HL-60/S4 (cell line): ENCODE data around the gene KIRREL3.

ENCODE experiments used
- in situ Hi-C: fragments of 300-500 bp; cut with MboI; formaldehyde crosslinking; loops from 2 replicates; pipeline ENCODE4 v1.14.3; 2022; ENCODE audit warnings: low sequenced_read_pairs

Gene KIRREL3

GRCh38 chr11:126419801-126420697 lies 580.5 kb downstream of the KIRREL3 start:
- in situ Hi-C loops = no loop called here

GRCh38 chr11:126418887-126419286 lies 581.7 kb downstream of the KIRREL3 start:
- in situ Hi-C loops = no loop called here

GRCh38 chr11:126417091-126417862 lies 583.3 kb downstream of the KIRREL3 start:
- in situ Hi-C loops = no loop called here

DNA sequence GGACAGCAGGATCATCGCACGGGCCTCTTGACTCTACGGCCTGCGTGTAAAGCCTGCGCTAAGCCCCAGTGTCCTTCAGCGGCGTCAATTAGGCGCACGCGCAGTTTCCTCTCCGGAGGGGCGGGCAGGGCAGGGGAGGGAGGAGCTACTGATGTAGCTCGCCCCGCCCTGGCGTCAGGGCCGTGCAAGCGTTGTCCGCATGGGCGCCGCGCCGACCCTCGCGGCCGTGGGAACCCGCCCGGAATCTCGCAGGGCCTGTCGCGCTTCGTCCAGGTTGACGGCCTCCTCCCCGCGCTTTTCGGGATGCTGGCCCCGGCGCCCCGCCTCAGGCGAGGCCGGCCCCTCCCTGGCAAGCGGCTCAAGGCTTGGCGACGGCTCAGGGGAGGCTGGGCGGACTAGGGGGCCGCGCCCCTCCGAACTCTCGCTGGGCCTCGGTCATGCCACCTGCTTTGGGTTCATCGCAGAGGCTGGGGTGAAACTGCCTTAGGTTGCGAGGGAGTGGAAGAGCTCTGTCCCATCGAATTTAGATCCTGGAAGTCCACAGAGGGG lies 584.0 kb downstream of the KIRREL3 start:
- in situ Hi-C loops = no loop called here

DNA sequence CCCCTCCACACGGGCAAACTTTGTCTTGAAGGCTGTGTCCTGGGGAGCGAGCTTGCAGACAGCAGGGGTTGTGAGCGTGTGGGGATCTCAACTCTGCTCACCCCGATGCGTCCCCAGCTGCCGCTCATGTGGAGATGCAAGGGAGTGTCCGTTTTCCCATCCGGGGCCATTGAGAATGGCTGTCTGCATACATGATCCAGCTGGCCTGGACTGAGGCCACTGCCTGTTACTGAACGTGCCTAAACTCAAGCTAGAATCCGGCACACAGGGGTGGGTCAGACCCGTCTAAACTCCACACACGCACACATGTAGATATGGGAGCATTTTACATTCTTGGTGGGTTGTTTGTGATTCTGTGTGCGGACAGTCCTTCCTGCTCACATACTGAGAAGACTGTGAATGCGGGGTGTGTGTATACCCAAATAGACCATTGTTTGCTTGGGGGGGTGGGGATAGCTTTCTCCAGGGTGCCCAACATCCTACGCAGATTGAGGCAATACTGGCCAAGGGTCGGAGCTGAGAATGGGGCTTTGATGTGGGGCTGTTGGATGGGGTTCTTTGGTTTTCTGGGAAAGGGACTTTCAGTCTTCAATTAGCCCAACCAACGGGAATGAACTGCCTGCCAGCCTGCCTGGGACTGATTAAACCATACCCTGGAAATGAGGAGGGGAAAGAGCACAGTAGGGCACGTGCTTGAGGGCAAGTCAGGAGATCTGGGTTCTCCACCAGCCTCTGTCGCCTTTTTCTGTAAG lies 584.7 kb downstream of the KIRREL3 start:
- in situ Hi-C loops = no loop called here

DNA sequence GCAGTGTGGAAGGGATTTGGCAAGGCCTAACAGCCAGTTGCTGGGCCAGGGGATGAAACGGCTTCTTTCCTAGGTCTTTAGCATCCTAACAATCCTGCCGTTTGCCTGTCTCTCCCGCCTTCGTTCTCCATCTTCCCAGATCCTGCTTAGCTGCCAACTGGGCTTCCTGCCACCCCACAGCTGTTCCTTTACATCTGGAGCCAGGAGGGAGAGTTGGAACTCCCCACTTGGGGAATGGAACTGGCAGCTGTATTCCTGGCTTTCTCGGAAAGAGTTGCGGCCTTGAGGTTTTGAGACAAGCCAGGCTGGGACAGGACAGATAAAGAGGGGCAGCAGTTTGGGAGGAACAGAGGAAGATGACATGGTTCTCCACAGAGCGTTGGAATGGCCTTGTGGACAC lies 585.4 kb downstream of the KIRREL3 start:
- in situ Hi-C loops = no loop called here

DNA sequence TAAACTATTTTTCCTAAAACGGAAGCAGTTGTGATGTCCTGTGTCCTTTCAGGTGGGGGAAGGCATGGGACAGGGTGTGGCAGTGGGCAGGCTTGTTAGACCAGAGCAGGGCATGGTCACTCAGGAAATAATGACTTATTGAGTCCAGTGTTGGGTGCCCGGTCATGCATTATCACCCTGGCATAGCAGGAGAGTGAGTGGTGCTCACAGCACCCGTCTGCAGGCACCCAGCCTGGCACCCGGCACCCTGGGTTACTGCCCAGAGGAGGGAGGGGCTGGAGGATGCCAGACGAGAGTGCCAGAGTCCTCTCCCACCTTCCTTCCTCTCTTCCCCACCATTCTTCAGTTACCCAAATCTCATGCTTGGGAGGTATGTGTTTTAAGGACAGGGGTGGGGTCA lies 586.0 kb downstream of the KIRREL3 start:
- in situ Hi-C loops = no loop called here

DNA sequence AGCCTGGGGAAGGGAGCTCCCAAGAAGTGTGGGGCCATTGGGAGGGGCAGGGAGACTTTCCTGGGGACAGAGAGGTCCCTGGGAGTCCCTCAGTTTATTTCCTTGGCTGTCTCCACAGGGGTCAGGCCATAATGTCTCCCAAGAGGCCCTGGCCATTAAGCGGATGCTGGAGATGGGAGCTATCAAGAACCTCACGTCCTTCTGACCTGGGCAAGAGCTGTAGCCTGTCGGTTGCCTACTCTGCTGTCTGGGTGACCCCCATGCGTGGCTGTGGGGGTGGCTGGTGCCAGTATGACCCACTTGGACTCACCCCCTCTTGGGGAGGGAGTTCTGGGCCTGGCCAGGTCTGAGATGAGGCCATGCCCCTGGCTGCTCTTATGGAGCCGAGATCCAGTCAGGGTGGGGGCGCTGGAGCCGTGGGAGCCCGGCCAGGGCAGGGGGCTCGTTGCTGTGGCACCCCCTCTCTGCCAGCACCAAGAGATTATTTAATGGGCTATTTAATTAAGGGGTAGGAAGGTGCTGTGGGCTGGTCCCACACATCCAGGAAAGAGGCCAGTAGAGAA lies 586.6 kb downstream of the KIRREL3 start:
- in situ Hi-C loops = no loop called here

GRCh38 chr11:126413426-126413825 lies 587.1 kb downstream of the KIRREL3 start:
- in situ Hi-C loops = no loop called here

- in situ Hi-C loops = no loop called here
Observed at GRCh38 chr11:126411971-126412381, 588.6 kb downstream of the KIRREL3 start.

- in situ Hi-C loops = no loop called here
Observed at GRCh38 chr11:126410649-126411048, 589.9 kb downstream of the KIRREL3 start.

DNA sequence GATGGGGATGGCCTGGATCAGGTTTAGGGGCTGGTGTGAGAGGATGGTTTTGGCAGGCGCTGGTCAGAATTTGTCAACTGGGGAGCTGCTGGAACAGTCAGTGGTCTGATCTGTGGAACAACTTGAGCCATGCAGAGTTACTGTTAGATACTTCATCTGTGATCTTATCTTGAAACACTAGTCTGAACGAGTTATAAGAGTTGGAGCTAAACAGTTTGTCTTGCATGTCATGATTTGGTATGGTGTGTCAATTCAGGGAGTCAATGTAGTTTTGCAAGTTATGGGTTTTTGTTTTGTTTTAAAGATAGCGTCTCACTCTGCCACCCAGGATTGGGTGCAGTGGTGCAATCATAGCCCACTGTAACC lies 591.0 kb downstream of the KIRREL3 start:
- in situ Hi-C loops = no loop called here

DNA sequence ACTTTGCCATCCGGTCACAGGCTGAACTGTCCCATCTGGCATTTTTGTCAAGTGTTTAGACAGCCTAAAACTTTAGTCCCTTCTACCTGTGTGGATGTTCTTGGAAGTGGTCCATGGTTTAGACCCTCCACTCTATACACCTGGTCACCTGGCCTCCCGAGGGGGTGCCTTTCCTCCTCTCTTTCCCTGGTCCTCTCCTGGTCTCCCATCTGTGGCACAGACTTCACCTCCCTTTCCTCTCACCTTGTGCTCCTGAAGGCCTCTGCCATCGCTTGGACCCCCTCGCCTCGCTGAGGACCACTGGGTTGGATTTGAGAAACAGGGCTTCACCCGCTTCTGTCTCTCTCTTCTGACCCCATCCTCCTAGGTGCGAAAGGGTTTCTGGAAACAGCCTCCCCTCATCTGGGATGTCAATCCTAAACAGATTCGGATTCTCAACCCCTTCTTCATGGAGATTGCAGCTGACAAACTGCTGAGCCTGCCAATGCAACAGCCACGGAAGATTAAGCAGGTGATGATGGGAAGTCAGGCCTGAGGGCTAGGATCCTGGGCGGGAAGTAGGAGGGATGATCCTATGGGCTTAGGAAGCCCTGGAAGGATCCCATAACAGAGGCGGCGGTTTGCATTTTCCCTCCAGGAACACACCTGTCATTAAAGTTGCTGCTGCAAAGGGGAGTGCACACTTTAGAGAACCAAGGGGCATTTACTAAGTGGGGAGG lies 591.5 kb downstream of the KIRREL3 start:
- in situ Hi-C loops = no loop called here

DNA sequence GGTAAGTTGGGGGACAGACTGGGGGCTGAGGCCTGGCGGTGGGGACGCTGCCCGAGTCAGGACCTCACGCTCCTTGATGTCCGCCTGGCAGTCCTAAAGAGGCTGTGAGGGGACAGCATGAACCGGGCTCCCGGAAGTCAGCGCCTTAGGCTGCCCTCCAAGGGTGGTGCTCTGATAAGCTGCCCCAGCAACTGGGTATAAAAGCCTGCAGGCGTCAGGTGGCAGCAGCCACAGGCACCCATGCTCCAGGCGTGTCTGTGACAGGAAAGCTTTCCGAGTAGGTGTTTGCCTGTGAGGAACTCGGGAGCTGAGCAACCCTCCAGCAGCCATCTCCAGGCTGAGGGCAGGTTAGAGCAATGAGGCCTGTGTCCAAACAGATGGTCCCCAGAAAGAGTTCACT lies 592.1 kb downstream of the KIRREL3 start:
- in situ Hi-C loops = no loop called here

DNA sequence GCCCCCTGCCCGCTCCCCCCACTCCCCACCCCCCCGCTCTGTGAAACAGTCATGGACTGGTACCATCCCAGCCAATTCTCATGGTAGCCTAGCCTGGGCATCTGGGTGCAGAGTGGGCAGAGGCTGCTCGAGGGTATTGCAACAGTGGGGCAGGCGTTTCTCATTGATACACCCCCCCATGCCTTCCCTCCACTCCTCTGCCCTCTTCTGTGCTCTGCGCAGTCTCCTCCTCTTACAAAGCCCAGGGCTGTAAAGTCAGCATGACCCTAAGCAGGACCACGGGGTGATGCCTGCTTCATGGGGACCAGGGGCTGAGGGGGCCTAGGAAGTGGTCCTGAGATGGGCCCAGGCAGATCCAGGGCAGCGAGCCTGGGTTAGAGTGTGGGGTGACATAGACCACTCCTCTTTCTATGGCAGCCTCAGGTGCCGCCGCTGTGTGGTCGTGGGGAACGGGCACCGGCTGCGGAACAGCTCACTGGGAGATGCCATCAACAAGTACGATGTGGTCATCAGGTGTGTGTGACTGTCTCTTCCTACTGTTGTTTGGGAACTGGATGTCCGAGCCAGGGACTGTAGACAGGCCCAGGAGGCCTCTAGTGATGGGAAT lies 592.8 kb downstream of the KIRREL3 start:
- in situ Hi-C loops = no loop called here

- in situ Hi-C loops = no loop called here
Observed at GRCh38 chr11:126407101-126407521, 593.5 kb downstream of the KIRREL3 start.

- in situ Hi-C loops = no loop called here
Observed at GRCh38 chr11:126406368-126406767, 594.2 kb downstream of the KIRREL3 start.

DNA sequence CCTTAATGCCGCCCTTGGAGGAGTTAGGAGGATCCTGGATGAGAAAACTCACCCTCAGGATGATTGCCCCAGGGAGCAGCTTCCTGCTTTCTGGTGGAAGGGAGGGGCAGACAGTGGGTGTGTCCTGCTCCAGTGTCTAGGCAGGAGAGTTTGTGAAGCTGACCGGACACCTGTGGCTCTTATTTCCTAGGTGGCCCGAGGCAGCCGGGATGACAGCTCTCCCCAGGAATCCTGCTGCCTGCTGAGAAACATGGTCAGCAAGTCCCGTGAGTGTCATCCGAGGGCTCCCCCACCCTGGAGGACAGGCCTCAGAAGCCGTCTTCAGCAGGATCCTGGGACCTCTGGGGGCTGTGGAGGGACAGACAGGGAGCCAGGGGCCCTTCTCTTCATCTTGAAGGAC lies 594.7 kb downstream of the KIRREL3 start:
- in situ Hi-C loops = no loop called here

- in situ Hi-C loops = no loop called here
Observed at GRCh38 chr11:126405374-126405773, 595.2 kb downstream of the KIRREL3 start.

DNA sequence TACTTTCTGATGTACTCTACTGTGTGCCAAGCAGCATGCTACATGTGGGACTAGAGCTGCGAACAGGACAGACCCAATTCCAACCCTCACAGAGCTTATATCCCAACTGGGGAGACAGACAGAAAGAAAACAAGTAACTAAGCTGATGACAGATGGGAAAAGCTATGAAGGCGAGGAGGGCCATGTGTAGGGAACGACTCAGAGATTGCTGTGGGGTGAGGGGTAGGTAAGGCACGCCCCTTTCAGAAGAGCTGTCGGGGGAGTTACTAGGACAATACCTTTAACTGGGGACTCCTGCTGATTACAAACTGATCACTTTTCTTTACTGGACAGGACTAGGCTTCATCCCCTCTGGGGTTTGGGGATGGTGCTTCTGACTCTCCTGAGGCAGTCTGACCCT lies 596.2 kb downstream of the KIRREL3 start:
- in situ Hi-C loops = no loop called here
